Measurements from ENCODE around the gene C10orf105.

C10orf105 gene

GRCh38 chr10:71714592-71714991 is 5.0 kb downstream of the C10orf105 start:
- Histone ChIP-seq H2AFZ (ENCODE audit: low read depth, low read length) (no peak overlapping the region), H3K4me3 (ENCODE audit: low read length) (no peak overlapping the region), H3K9me3 (ENCODE audit: low read length) (no peaks in the 10 kb centered on the region), H3K4me1 (ENCODE audit: insufficient read depth, low read length) (no peaks in the 10 kb centered on the region), H3K36me3 (ENCODE audit: insufficient read depth, low read length) (no peaks in the 10 kb centered on the region), H3K27me3 (ENCODE audit: insufficient read depth, low read length) (peaks cover 4% of the 10 kb centered on the region)

- H3K36me3 ChIP-seq (ENCODE audit: insufficient read depth, low read length) = no peaks in the 10 kb centered on the region
- no peaks in the 10 kb centered on the region for H3K9me3 ChIP-seq (ENCODE audit: low read length)
- H3K27me3 ChIP-seq (ENCODE audit: insufficient read depth, low read length) = peaks cover 5% of the 10 kb centered on the region
- no peaks in the 10 kb centered on the region for H3K4me1 ChIP-seq (ENCODE audit: insufficient read depth, low read length)
- H2AFZ ChIP-seq (ENCODE audit: low read depth, low read length) = no peak overlapping the region
- no peak overlapping the region for H3K4me3 ChIP-seq (ENCODE audit: low read length)
These were observed 5.6 kb downstream of the C10orf105 start for GRCh38 chr10:71714031-71714410.

DNA sequence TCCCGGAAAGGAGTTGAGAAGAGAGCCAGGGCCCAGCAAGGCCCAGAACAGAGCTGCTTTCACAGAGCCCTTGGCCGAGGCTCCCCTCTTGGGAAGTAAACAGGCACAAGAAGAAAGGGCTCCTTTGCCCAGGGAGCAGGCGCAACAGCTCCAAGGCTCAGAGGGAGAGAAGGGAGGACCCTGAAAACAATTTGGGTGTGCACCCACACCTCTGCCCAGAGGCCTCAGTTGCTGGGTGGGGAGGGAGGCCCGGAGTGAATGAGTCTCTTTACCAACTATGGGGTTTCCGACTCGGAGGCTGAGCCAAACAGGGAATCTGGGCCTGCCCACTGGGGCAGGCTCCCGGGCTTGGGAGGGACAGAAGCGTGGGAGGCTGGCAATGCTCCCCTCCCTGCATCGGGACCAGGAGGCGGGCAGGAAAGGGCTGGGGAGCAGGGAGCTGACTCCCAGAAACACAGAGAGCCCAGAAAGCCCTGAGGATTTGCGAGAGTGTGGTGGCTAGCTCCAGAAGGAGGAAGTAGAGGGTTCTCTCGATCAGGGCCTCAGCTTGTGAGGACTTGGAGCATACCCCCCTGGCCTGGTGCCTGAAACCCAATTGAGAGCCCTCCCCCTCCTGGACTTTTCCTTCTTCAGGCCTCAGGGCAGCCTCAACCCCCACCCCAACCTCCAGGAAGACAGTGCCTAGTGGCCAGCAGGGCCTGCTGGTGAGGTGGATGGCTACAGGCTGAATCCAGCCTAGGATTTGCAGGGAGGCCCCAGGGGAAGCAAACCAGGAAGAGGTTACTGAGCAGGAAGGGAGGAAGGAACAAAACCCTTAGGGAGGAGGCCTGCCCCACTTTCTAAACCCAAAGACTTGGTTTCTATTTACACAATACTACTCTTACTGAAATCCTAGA is 6.2 kb downstream of the C10orf105 start:
- Histone ChIP-seq H3K27me3 (ENCODE audit: insufficient read depth, low read length) (peaks cover 5% of the 10 kb centered on the region), H3K4me1 (ENCODE audit: insufficient read depth, low read length) (no peaks in the 10 kb centered on the region), H2AFZ (ENCODE audit: low read depth, low read length) (no peak overlapping the region), H3K36me3 (ENCODE audit: insufficient read depth, low read length) (no peaks in the 10 kb centered on the region), H3K9me3 (ENCODE audit: low read length) (no peaks in the 10 kb centered on the region), H3K4me3 (ENCODE audit: low read length) (no peak overlapping the region)

DNA sequence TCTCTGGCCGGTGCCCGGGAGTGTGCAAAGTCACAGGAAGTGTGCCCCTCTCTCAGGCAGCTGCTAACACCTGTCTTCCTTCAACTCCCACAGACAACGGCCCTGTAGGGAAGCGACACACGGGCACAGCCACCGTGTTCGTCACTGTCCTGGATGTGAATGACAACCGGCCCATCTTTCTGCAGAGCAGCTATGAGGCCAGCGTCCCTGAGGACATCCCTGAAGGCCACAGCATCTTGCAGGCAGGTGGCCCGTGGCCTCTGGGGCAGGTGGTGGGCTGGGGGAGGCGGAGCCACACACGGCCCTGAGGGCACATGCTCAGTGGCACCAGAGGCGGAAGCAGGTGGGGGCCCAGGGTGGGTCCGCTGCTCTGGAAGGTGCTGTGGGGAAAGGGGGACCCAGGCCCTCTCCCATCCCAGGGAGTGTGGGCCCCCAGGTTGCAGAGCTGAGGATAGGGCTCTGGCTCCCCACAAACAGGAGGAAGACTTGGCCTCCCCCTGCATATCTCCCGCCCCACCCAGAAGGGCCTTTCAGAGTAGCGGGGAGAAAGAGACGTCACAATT is 6.9 kb downstream of the C10orf105 start:
- Histone ChIP-seq H3K36me3 (ENCODE audit: insufficient read depth, low read length) (no peaks in the 10 kb centered on the region), H3K4me1 (ENCODE audit: insufficient read depth, low read length) (no peaks in the 10 kb centered on the region)

DNA sequence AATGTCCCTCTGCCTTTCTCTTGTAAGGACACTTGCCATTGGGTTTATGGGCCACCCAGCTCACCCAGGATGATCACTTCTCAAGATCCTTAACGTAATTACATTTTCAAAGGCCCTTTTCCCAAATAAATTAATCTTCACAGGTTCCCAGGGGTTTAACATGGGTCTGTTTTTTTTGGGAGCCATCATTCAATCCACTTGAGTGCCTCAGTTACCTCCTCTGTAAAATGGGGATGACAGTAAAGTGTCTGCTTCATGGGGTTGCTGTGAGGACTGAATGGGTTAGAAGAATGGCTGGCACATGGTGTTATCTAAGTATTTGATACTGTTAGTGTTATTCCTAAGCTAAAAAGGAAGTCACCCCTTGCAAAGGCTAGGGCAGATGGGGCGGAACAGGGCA is 7.4 kb downstream of the C10orf105 start:
- Histone ChIP-seq H3K4me1 (ENCODE audit: insufficient read depth, low read length) (no peaks in the 10 kb centered on the region), H2AFZ (ENCODE audit: low read depth, low read length) (no peak overlapping the region), H3K36me3 (ENCODE audit: insufficient read depth, low read length) (no peaks in the 10 kb centered on the region), H3K27me3 (ENCODE audit: insufficient read depth, low read length) (peaks cover 5% of the 10 kb centered on the region), H3K4me3 (ENCODE audit: low read length) (no peak overlapping the region), H3K9me3 (ENCODE audit: low read length) (no peaks in the 10 kb centered on the region)

More for the DNA sequence above, 6.9 kb downstream of the C10orf105 start:
- Histone ChIP-seq H3K9me3 (ENCODE audit: low read length) (no peaks in the 10 kb centered on the region), H2AFZ (ENCODE audit: low read depth, low read length) (no peak overlapping the region), H3K4me3 (ENCODE audit: low read length) (no peak overlapping the region), H3K27me3 (ENCODE audit: insufficient read depth, low read length) (peaks cover 5% of the 10 kb centered on the region)

DNA sequence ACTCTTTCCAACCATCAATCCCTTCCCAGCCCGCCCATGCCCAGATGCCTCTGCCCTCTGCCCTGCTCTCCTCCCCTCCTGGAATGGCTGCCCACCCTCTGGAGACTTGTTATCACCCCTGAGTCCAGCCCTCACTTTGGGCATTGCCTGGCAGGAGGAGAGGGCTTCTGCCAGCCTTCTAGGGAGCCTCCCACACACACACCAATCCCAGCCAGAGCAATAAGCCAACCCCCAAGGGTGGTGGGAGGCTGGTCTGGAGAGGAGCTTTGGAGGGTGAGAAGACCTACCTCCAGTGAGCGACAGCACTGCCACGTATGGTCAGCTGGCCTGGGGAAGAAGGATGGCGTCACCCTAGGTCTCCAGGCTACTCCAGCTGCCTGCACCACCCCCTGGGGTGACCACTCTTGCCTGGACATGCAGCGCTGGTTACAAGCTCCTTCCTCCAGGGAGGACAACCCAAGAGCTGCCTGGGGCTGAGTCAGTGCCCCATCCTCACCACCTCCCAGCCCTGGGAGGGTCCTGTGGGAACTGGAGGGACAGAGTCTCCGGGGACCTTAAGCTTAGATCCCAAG is 8.4 kb downstream of the C10orf105 start:
- H2AFZ ChIP-seq (ENCODE audit: low read depth, low read length) = no peak overlapping the region
- H3K4me3 ChIP-seq (ENCODE audit: low read length) = no peak overlapping the region
- H3K9me3 ChIP-seq (ENCODE audit: low read length) = no peaks in the 10 kb centered on the region
- H3K36me3 ChIP-seq (ENCODE audit: insufficient read depth, low read length) = no peaks in the 10 kb centered on the region
- peaks cover 5% of the 10 kb centered on the region for H3K27me3 ChIP-seq (ENCODE audit: insufficient read depth, low read length)
- no peaks in the 10 kb centered on the region for H3K4me1 ChIP-seq (ENCODE audit: insufficient read depth, low read length)

DNA sequence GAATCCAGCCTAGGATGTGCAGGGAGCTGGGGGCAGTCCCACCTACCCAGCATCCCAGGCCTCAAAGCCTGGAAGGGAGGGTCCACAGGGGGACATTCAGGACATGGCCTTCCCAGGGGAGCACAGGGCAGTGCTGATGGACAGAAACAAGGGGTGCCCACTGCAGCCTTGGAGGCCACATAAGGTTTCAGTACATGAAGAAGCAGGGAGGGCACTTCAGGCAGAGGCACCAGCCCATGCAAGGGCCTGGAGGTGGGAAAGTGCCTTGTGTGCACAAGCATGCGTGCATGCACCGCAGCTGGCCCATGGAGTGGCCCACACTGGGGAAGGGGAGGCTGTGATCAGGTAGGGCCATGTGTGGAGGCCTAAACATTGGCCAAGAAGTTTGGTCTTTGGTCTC is 9.1 kb downstream of the C10orf105 start:
- Histone ChIP-seq H3K27me3 (ENCODE audit: insufficient read depth, low read length) (peaks cover 2% of the 10 kb centered on the region), H3K4me1 (ENCODE audit: insufficient read depth, low read length) (no peaks in the 10 kb centered on the region), H3K9me3 (ENCODE audit: low read length) (no peaks in the 10 kb centered on the region), H3K4me3 (ENCODE audit: low read length) (no peak overlapping the region), H2AFZ (ENCODE audit: low read depth, low read length) (no peak overlapping the region), H3K36me3 (ENCODE audit: insufficient read depth, low read length) (no peaks in the 10 kb centered on the region)

DNA sequence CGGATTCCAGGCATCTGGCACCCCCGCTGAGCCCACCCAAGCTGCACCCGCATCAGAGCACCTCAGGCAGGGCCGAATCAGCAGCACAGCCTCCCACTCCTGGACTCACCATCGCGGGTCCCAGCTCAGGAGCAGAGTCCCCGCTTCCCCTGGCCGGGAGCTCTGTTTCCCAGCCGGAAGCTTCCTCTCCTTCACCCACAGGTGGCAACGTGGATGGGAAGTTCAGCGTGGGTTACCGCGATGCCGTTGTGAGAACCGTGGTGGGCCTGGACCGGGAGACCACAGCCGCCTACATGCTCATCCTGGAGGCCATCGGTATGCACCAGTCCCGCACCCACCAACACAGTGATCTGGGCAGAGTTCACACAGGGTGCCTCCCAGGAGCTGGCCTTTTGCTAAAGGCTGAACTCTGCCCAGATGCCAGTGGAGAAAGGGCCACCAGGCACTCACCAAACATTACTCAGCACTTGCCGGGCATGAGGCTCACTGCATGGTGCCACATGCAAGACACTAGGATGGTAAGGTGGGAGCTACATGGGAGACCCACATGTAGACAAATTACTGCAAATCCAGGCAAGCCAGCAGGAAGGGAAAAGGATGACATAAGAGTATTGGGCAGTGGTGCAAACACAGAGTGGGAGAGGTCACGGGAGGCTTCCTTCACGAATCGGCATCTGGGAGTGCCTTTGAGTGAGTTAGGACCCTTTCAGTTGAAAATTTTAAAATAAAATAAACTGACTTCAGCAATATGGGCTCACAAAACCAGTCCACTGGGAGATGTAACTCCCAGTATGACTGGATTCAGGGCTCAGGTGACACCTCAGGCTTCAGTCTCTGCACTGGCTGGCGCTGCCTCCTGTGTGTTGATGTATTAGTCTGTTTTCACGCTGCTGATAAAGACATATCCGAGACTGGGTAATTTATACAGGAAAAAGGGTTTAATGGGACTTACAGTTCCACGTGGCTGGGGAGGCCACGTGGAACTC is 10.4 kb downstream of the C10orf105 start:
- Histone ChIP-seq H3K4me1 (ENCODE audit: insufficient read depth, low read length) (no peaks in the 10 kb centered on the region), H3K27me3 (ENCODE audit: insufficient read depth, low read length) (peaks cover 2% of the 10 kb centered on the region), H3K36me3 (ENCODE audit: insufficient read depth, low read length) (no peaks in the 10 kb centered on the region), H2AFZ (ENCODE audit: low read depth, low read length) (no peak overlapping the region), H3K4me3 (ENCODE audit: low read length) (no peak overlapping the region), H3K9me3 (ENCODE audit: low read length) (no peaks in the 10 kb centered on the region)

- Histone ChIP-seq H3K4me3 (ENCODE audit: low read length) (no peak overlapping the region), H3K27me3 (ENCODE audit: insufficient read depth, low read length) (peaks cover 2% of the 10 kb centered on the region), H3K4me1 (ENCODE audit: insufficient read depth, low read length) (no peaks in the 10 kb centered on the region), H2AFZ (ENCODE audit: low read depth, low read length) (no peak overlapping the region), H3K9me3 (ENCODE audit: low read length) (no peaks in the 10 kb centered on the region), H3K36me3 (ENCODE audit: insufficient read depth, low read length) (no peaks in the 10 kb centered on the region)
These were observed 11.3 kb downstream of the C10orf105 start for GRCh38 chr10:71708301-71708703.

DNA sequence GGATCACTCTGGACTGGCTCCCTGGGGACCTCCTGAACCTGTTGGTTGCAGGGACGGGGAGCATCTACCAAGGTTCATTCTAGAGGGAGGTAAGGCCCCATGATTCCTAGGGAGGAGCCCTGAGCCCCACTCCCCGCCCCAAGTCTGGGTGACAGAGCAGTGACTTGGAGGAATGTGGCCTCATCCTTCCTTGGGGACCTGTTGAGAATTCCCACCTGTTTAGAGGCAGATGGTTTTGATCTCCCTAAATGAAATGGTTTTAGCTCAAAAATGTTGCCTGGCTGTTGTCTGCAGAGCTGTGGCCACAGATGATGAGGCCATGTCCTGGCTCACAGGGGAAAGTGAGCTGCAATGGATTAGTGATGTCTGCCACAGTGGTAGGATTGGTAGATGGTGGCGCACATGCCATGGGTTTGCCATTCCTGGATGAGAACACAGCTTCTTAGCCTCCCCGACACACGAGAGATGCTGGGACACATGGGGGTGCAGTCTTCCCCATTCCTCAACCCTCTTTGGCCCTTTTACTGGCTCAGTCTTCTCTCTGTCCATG is 12.3 kb downstream of the C10orf105 start:
- H3K4me3 ChIP-seq (ENCODE audit: low read length) = no peak overlapping the region
- H2AFZ ChIP-seq (ENCODE audit: low read depth, low read length) = no peak overlapping the region
- H3K9me3 ChIP-seq (ENCODE audit: low read length) = no peaks in the 10 kb centered on the region
- no peaks in the 10 kb centered on the region for H3K36me3 ChIP-seq (ENCODE audit: insufficient read depth, low read length)
- no peaks in the 10 kb centered on the region for H3K4me1 ChIP-seq (ENCODE audit: insufficient read depth, low read length)
- peaks cover 3% of the 10 kb centered on the region for H3K27me3 ChIP-seq (ENCODE audit: insufficient read depth, low read length)

DNA sequence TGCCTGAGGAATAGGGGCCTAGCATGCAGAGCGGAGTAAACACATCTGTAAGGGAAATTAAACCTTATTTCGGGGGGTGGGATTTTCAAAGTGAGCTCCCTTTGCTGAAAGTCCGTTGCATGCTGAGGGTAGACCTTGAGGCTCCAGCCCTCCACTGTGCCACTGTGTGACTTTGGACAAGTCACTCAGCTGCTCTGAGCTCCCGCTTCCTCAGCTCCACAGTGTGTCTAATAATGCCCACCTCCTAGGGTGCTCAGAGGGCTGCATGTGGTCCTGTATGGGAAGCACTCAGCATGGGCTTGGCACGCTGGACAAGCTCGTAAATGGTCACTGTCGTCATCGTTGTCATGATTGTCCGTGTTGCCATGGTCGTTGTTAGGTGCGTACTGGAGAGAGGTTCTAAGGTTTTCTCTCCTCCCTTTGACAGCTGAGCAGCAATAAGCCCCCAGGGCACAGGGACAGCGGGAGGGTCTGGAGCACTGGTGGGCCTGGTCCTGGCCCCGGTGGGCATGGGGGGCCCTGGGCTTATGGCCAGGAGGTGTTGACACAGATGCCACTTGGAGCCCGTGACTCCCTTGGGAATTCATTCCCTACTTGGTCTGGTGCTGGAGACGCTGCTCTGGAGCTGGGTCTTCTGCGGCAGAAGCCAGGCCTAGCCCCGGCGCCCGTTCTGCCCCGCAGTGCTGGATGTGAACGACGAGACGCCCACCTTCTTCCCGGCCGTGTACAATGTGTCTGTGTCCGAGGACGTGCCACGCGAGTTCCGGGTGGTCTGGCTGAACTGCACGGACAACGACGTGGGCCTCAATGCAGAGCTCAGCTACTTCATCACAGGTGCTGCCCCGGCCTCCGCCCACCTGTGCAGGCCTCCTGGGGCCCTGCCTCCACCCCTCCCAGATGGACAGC is 13.1 kb downstream of the C10orf105 start:
- Histone ChIP-seq H2AFZ (ENCODE audit: low read depth, low read length) (no peak overlapping the region), H3K4me3 (ENCODE audit: low read length) (no peak overlapping the region), H3K4me1 (ENCODE audit: insufficient read depth, low read length) (no peaks in the 10 kb centered on the region), H3K9me3 (ENCODE audit: low read length) (no peaks in the 10 kb centered on the region), H3K27me3 (ENCODE audit: insufficient read depth, low read length) (peaks cover 4% of the 10 kb centered on the region), H3K36me3 (ENCODE audit: insufficient read depth, low read length) (no peaks in the 10 kb centered on the region)

DNA sequence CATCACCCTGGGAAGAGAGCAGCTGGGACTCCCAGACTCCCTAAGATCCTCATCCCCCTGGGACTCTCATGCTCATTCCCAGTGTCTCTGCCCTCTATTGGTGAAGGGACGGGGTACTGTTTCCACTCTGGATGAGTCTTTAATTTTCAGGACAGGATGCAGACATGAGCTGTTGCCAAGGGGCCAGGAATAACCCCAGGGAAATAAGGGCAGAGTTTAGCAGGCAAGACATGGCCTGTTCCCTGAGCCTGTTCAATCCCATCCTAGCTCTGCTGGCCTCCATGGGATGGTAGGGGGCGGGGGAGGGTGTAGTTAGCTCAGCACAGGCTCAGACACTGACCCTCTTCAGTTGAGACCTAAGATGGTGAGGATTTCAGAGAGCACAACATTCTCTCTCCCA is 14.0 kb downstream of the C10orf105 start:
- Histone ChIP-seq H3K36me3 (ENCODE audit: insufficient read depth, low read length) (no peaks in the 10 kb centered on the region), H3K9me3 (ENCODE audit: low read length) (no peaks in the 10 kb centered on the region)

More for the DNA sequence above, 14.0 kb downstream of the C10orf105 start:
- peaks cover 8% of the 10 kb centered on the region for H3K27me3 ChIP-seq (ENCODE audit: insufficient read depth, low read length)
- H3K4me3 ChIP-seq (ENCODE audit: low read length) = no peak overlapping the region
- H3K4me1 ChIP-seq (ENCODE audit: insufficient read depth, low read length) = no peaks in the 10 kb centered on the region
- no peak overlapping the region for H2AFZ ChIP-seq (ENCODE audit: low read depth, low read length)

Measured in neuron (in vitro differentiated cells).